OCI-LY1 (cell line): ENCODE data around the gene WWOX.

Experiments
- H2AFZ ChIP-seq: fragments of 200-600 bp; sonication (generic), shearing (Covaris generic); 2 replicates; pipeline ENCODE4 v1.6.0; 2014; ENCODE audit warnings: antibody characterized with exemption, mild to moderate bottlenecking, low read length
- H3F3A ChIP-seq: fragments of 200-600 bp; sonication (generic), shearing (Covaris generic); 2 replicates; pipeline ENCODE4 v1.6.0; 2014; ENCODE audit warnings: mild to moderate bottlenecking, antibody characterized with exemption, low read length, moderate library complexity; ENCODE audit not compliant: insufficient read depth
- H3K27ac ChIP-seq: fragments of 200-600 bp; sonication (generic); 2 replicates; pipeline ENCODE4 v1.5.1; 2014; ENCODE audit warnings: low read length, mixed run types, mild to moderate bottlenecking, low read depth; ENCODE audit not compliant: poor library complexity, severe bottlenecking
- H3K27me3 ChIP-seq: fragments of 200-600 bp; sonication (generic); 2 replicates; pipeline ENCODE4 v1.6.0; 2014; ENCODE audit warnings: antibody characterized with exemption, mild to moderate bottlenecking, low read length, moderate library complexity; ENCODE audit not compliant: insufficient read depth
- H3K36me3 ChIP-seq: fragments of 200-600 bp; sonication (generic); 2 replicates; pipeline ENCODE4 v1.6.1; 2014; ENCODE audit warnings: mild to moderate bottlenecking, antibody characterized with exemption, low read length, moderate library complexity, mixed read lengths; ENCODE audit not compliant: insufficient read depth
- H3K4me1 ChIP-seq: fragments of 200-600 bp; sonication (generic); 2 replicates; pipeline ENCODE4 v1.5.1; 2014; ENCODE audit warnings: mild to moderate bottlenecking, low read length, moderate library complexity; ENCODE audit not compliant: insufficient read depth, severe bottlenecking
- H3K4me2 ChIP-seq: fragments of 200-600 bp; sonication (generic), shearing (Covaris generic); 2 replicates; pipeline ENCODE4 v1.6.1; 2014; ENCODE audit warnings: low read length
- H3K4me3 ChIP-seq: fragments of 200-600 bp; sonication (generic); 2 replicates; pipeline ENCODE4 v1.5.1; 2014; ENCODE audit warnings: low read length, low read depth, mild to moderate bottlenecking, mixed read lengths; ENCODE audit not compliant: poor library complexity, severe bottlenecking
- H3K79me2 ChIP-seq: fragments of 200-600 bp; shearing (Covaris generic); 2 replicates; pipeline ENCODE4 v1.6.1; 2016; ENCODE audit warnings: mixed run types, low read length, mixed read lengths; ENCODE audit not compliant: insufficient read depth
- H3K9ac ChIP-seq: fragments of 200-600 bp; sonication (generic), shearing (Covaris generic); 2 replicates; pipeline ENCODE4 v1.6.1; 2014; ENCODE audit warnings: mild to moderate bottlenecking, low read length, mixed read lengths
- H3K9me2 ChIP-seq: fragments of 200-600 bp; sonication (generic), shearing (Covaris generic); 2 replicates; pipeline ENCODE4 v1.6.1; 2014; ENCODE audit warnings: low read depth, mild to moderate bottlenecking, low read length, mixed read lengths
- H3K9me3 ChIP-seq: fragments of 200-600 bp; shearing (Covaris generic); 2 replicates; pipeline ENCODE4 v1.6.1; 2014; ENCODE audit warnings: low read length, mixed read lengths
- H4K20me1 ChIP-seq: fragments of 200-600 bp; sonication (generic), shearing (Covaris generic); 2 replicates; pipeline ENCODE4 v1.6.0; 2016; ENCODE audit warnings: mild to moderate bottlenecking, low read length; ENCODE audit not compliant: insufficient read depth
- CTCF ChIP-seq: fragments of 200-600 bp; sonication (generic), shearing (Covaris generic); IDR thresholded peaks from 2 replicates; pipeline ENCODE4 v1.5.1; 2017; ENCODE audit warnings: mild to moderate bottlenecking, antibody characterized with exemption, low read length, moderate library complexity, mixed read lengths
- EZH2 ChIP-seq: fragments of 200-600 bp; sonication (generic), shearing (Covaris generic); IDR thresholded peaks from 2 replicates; pipeline ENCODE4 v1.8.0; 2017; ENCODE audit warnings: borderline replicate concordance, mixed run types, mild to moderate bottlenecking, antibody characterized with exemption, low read length, moderate library complexity, mixed read lengths

WWOX gene

GRCh38 chr16:79155904-79156303, 1056.5 kb downstream of the WWOX start:
- no peak overlapping the region for H3K9ac ChIP-seq
- H3K4me3 ChIP-seq: no peak overlapping the region
- no peaks in the 10 kb centered on the region for H3K4me1 ChIP-seq
- no peaks in the 10 kb centered on the region for H3K36me3 ChIP-seq
- no peak overlapping the region for H3K4me2 ChIP-seq
- H3K79me2 ChIP-seq: no peaks in the 10 kb centered on the region
- no peak overlapping the region for H2AFZ ChIP-seq
- TF ChIP-seq EZH2: no peak
- no peaks in the 10 kb centered on the region for H3K9me2 ChIP-seq
- no peak overlapping the region for H3K27ac ChIP-seq
- H3K9me3 ChIP-seq: no peaks in the 10 kb centered on the region
- no peaks in the 10 kb centered on the region for H4K20me1 ChIP-seq
- no peaks in the 10 kb centered on the region for H3K27me3 ChIP-seq
- H3F3A ChIP-seq: no peaks in the 10 kb centered on the region

GRCh38 chr16:79156761-79157160, 1057.3 kb downstream of the WWOX start:
- Histone ChIP-seq H3K27me3 (no peaks in the 10 kb centered on the region), H3K4me3 (no peak overlapping the region), H4K20me1 (no peaks in the 10 kb centered on the region), H3K9me3 (no peaks in the 10 kb centered on the region), H3K27ac (no peak overlapping the region), H2AFZ (no peak overlapping the region), H3K9ac (no peak overlapping the region), H3K4me1 (no peaks in the 10 kb centered on the region), H3K36me3 (no peaks in the 10 kb centered on the region), H3K4me2 (no peak overlapping the region), H3F3A (no peaks in the 10 kb centered on the region), H3K79me2 (no peaks in the 10 kb centered on the region), H3K9me2 (no peaks in the 10 kb centered on the region)
- TF ChIP-seq CTCF (no peak), EZH2 (no peak)

- H3K9me2 ChIP-seq: no peaks in the 10 kb centered on the region
- no peak overlapping the region for H2AFZ ChIP-seq
- H3K4me1 ChIP-seq: no peaks in the 10 kb centered on the region
- H3K36me3 ChIP-seq: no peaks in the 10 kb centered on the region
- H4K20me1 ChIP-seq: no peaks in the 10 kb centered on the region
- H3K27ac ChIP-seq: no peak overlapping the region
- H3K4me3 ChIP-seq: no peak overlapping the region
- no peaks in the 10 kb centered on the region for H3K27me3 ChIP-seq
- no peaks in the 10 kb centered on the region for H3K79me2 ChIP-seq
- no peak for TF ChIP-seq CTCF
- no peak for TF ChIP-seq EZH2
- H3K9me3 ChIP-seq: no peaks in the 10 kb centered on the region
- no peak overlapping the region for H3K9ac ChIP-seq
- H3F3A ChIP-seq: no peaks in the 10 kb centered on the region
- no peak overlapping the region for H3K4me2 ChIP-seq
Observed at GRCh38 chr16:79158337-79158736, 1058.9 kb downstream of the WWOX start.

GRCh38 chr16:79159261-79160049, 1060.0 kb downstream of the WWOX start:
- Histone ChIP-seq H2AFZ (no peak overlapping the region), H3K4me3 (no peak overlapping the region), H3K27me3 (no peaks in the 10 kb centered on the region), H3K9me2 (no peaks in the 10 kb centered on the region), H3K4me1 (no peaks in the 10 kb centered on the region), H3K4me2 (no peak overlapping the region), H3K9me3 (no peaks in the 10 kb centered on the region), H3K27ac (no peak overlapping the region), H4K20me1 (no peaks in the 10 kb centered on the region), H3F3A (no peaks in the 10 kb centered on the region), H3K9ac (no peak overlapping the region), H3K36me3 (no peaks in the 10 kb centered on the region), H3K79me2 (no peaks in the 10 kb centered on the region)
- no peak for TF ChIP-seq EZH2
- TF ChIP-seq CTCF: no peak
